AG10803 (cell line): Measurements from ENCODE around the gene SLC12A3.
A peak's percentile ranks its signal among the peaks of the same experiment; 100 is the strongest.
"Not testable (repeated sequence)": the region's sequence is repeated elsewhere in the genome, so short reads cannot be mapped to it uniquely, and the experiment has no call there.

Experiments
- DNase-seq: peaks from one replicate; pipeline ENCODE4 v3.0.0; 2010; ENCODE audit warnings: low read depth
- H3K4me3 ChIP-seq: 2 replicates; pipeline ENCODE4 v1.5.1; 2011; ENCODE audit warnings: mild to moderate bottlenecking, low read length, control low read depth
- TF ChIP-seq, protein P1 (sequence below): conservative IDR thresholded peaks from 2 replicates; pipeline ENCODE4 v1.5.1; 2011; ENCODE audit warnings: mild to moderate bottlenecking, low read length, control low read depth, inconsistent platforms

SLC12A3 gene

DNA sequence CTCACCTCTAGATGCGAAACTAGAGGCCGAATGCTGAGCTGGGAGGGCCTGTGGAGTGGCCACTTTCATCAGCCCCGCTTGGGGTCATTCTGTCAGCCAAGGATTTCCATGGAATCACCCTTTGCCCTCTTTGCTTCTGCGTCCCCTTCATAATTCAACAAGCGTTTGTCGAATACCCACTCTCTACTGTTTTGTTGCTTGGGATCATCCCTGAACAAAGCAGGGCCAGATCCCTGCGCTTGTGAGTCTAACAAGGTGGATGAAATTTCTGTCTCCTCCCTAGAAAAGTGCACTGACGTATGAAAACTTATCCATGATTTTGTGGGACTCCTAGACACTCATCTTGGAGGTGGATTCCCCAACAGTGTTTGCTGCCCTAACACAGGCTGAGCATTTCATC lies 3.3 kb upstream of the SLC12A3 start:
- no peak for DNase-seq
- TF ChIP-seq, protein P1, sequence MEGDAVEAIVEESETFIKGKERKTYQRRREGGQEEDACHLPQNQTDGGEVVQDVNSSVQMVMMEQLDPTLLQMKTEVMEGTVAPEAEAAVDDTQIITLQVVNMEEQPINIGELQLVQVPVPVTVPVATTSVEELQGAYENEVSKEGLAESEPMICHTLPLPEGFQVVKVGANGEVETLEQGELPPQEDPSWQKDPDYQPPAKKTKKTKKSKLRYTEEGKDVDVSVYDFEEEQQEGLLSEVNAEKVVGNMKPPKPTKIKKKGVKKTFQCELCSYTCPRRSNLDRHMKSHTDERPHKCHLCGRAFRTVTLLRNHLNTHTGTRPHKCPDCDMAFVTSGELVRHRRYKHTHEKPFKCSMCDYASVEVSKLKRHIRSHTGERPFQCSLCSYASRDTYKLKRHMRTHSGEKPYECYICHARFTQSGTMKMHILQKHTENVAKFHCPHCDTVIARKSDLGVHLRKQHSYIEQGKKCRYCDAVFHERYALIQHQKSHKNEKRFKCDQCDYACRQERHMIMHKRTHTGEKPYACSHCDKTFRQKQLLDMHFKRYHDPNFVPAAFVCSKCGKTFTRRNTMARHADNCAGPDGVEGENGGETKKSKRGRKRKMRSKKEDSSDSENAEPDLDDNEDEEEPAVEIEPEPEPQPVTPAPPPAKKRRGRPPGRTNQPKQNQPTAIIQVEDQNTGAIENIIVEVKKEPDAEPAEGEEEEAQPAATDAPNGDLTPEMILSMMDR, result no peak
- no peak overlapping the region for H3K4me3 ChIP-seq

GRCh38 chr16:56862776-56863175 lies 2.2 kb upstream of the SLC12A3 start:
- TF ChIP-seq, protein P1, result no peak
- H3K4me3 ChIP-seq, result no peak overlapping the region
- no peak for DNase-seq

DNA sequence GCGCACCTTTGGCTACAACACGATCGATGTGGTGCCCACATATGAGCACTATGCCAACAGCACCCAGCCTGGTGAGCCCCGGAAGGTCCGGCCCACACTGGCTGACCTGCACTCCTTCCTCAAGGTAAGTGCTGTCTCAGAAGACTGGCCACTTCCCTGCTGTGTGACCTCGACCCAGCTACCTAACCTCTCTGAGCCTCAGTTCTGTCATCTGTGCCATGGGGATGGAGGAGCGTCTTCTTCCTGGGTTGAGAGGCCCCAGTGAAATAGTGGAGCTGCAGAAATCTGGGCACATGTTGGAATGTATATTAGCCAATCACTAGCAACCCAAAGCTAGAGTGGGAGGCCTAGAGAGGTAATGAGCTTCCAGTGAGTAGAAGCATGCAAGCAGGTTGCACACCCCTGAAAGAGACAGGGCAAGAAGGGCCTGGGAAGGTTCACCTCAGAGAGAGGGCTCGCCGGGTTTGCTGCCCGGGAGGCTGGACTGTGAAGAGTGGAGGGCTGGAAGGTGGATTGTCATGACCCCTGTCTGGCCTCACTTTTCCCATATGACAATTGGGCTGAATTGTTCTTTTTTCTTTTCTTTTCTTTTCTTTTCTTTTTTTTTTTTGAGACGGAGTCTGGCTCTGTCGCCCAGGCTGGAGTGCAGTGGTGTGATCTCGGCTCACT lies 521 bp downstream of the SLC12A3 start:
- H3K4me3 ChIP-seq, result no peak overlapping the region
- no peak for DNase-seq
- TF ChIP-seq, protein P1, result no peak

DNA sequence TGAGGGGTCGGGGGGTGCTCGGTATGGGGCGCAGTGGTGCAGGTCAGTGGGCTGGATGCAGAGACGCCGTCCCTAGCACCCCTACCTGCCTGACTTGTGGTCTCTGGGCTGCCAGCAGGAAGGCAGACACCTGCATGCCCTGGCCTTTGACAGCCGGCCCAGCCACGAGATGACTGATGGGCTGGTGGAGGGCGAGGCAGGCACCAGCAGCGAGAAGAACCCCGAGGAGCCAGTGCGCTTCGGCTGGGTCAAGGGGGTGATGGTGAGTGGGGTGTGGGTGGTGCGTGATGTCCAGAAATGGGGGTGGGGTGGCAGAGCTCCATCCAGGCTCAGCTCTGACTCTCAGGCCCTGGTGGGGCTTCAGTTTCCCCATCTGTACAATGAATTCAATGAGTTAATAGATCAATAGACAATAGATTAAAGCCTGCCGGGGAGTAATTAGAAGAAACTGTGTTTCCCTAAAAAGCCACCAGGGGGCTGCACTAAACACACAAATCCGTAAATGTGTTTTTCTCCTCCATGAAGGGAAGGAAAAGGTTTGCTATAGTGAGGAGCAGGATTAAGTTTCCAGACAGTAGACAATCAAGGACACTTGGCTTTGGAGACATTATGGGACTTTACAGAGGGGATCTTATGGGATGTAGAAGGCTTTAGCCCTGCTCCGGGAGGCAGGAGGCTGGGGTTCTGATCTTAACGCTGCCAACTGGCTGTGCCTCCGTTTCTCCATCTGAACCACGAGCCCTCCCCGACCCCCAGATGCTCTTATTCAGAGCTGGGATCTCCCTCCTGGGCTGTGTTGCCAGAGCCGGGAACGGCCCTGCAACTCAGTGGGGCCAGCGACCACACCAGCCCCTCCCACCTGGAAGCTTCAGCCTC lies 2.2 kb downstream of the SLC12A3 start:
- TF ChIP-seq, protein P1, result peak; percentile 79
- peak; percentile 75 for DNase-seq
- H3K4me3 ChIP-seq, result no peak overlapping the region

GRCh38 chr16:56868175-56868574 lies 3.2 kb downstream of the SLC12A3 start:
- TF ChIP-seq, protein P1, result no peak
- no peak for DNase-seq
- H3K4me3 ChIP-seq, result no peak overlapping the region

DNA sequence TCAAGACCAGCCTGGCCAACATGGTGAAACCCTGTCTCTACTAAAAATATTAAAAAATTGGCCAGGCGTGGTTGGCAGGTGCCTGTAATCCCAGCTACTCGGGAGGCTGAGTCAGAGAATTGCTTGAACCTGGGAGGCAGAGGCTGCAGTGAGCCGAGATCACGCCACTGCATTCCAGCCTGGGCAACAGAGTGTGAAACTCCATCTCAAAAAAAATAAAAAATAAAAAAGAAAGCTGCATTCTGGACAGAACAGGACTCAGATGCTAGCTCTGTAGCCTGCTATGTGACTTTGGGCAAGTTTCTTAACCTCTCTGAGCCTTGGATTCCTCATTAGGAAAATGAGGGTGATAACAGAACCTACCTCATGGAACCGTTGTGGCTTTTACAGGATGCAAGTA lies 3.8 kb downstream of the SLC12A3 start:
- DNase-seq, H3K4me3 ChIP-seq: not testable (repeated sequence)

- TF ChIP-seq, protein P1, result 0 out of 2 replicates have a peak, but pooled peaks have one; percentile 14
- H3K4me3 ChIP-seq, result no peak overlapping the region
- DNase-seq, result no peak
These were observed 4.7 kb downstream of the SLC12A3 start for GRCh38 chr16:56869513-56870275.
